Adipose tissue (tissue), 3 donors: ENCODE data around the gene RABAC1. TPM values are rescaled to one million over a fixed set of nuclear protein-coding genes. Genes with fewer than 3 reads are reported as not detected.
"Not testable (repeated sequence)": the region's sequence is repeated elsewhere in the genome, so short reads cannot be mapped to it uniquely, and the experiment has no call there.

Experiments
- H3K27ac ChIP-seq: one replicate; pipeline ENCODE4 v1.5.1; 2013; ENCODE audit warnings: low read depth, low read length
- WGBS, 3 donors: extraction: QIAGEN DNeasy Blood & Tissue Kit; methylation state at CpG; one replicate each; pipeline ENCODE4 v1.1.7; 2013; 5-methylcytosine and 5-hydroxymethylcytosine counted together
- polyA plus RNA-seq, 3 donors: library from polyadenylated mRNA; stranded (reverse); fragments of 200-250 nt; gene quantifications; one replicate each; pipeline ENCODE4 v1.2.3, GENCODE V29; 2013
- donor health status: healthy with polysubstance abuse.
- donor health status: Bipolar disorder and iron deficiency.
- donor health status: healthy.

The RABAC1 gene
- polyA plus RNA-seq, 3 donors, result 131 to 208 (median 149) TPM

- no peak overlapping the region for H3K27ac ChIP-seq
- 42 to 55% (median 49%) methylated on average over 13 of the region's 13 CpGs for WGBS, 3 donors
Observed at GRCh38 chr19:41924151-41925145, 34.7 kb downstream of the RABAC1 start.

- H3K27ac ChIP-seq, result no peak overlapping the region
- 34 to 49% (median 35%) methylated on average over 4 to 6 of the region's 6 CpGs for WGBS, 3 donors
Observed at GRCh38 chr19:41923045-41923788, 35.9 kb downstream of the RABAC1 start.

GRCh38 chr19:41922585-41922984 is 36.5 kb downstream of the RABAC1 start:
- H3K27ac ChIP-seq, result no peak overlapping the region
- WGBS, 3 donors, result 12 to 28% (median 24%) methylated on average over 12 to 18 of the region's 18 CpGs

- WGBS, 3 donors, result 15 to 32% (median 16%) methylated on average over 21 to 22 of the region's 22 CpGs
- H3K27ac ChIP-seq, result no peak overlapping the region
Observed at GRCh38 chr19:41921577-41922576, 37.2 kb downstream of the RABAC1 start.

- no peak overlapping the region for H3K27ac ChIP-seq
- 10 to 24% (median 12%) methylated on average over 23 to 26 of the region's 26 CpGs for WGBS, 3 donors
Observed at GRCh38 chr19:41920882-41921576, 38.1 kb downstream of the RABAC1 start.

- H3K27ac ChIP-seq, result no peak overlapping the region
- WGBS, 3 donors, result 85 to 91% (median 87%) methylated on average over 33 of the region's 33 CpGs
Observed at GRCh38 chr19:41919948-41920712, 39.0 kb downstream of the RABAC1 start.

- H3K27ac ChIP-seq, result no peak overlapping the region
- WGBS, 3 donors, result 84 to 94% (median 91%) methylated on average over 5 of the region's 5 CpGs
Observed at GRCh38 chr19:41918653-41919244, 40.4 kb downstream of the RABAC1 start.

- 82 to 93% (median 85%) methylated on average over 4 to 6 of the region's 6 CpGs for WGBS, 3 donors
- no peak overlapping the region for H3K27ac ChIP-seq
Observed at GRCh38 chr19:41918095-41918494, 41.0 kb downstream of the RABAC1 start.

- H3K27ac ChIP-seq, result no peak overlapping the region
- 42 to 54% (median 46%) methylated on average over 12 of the region's 12 CpGs for WGBS, 3 donors
Observed at GRCh38 chr19:41917676-41918075, 41.4 kb downstream of the RABAC1 start.

- H3K27ac ChIP-seq, result no peak overlapping the region
- WGBS, 3 donors, result 27 to 35% (median 29%) methylated on average over 21 to 27 of the region's 27 CpGs
Observed at GRCh38 chr19:41915776-41916414, 43.2 kb downstream of the RABAC1 start.

GRCh38 chr19:41915021-41915775 is 43.9 kb downstream of the RABAC1 start:
- WGBS, 3 donors, result 3 to 4% (median 3%) methylated on average over 37 to 38 of the region's 38 CpGs
- H3K27ac ChIP-seq, result no peak overlapping the region

- not testable (repeated sequence) for H3K27ac ChIP-seq
- WGBS, 3 donors, result 3 to 12% (median 9%) methylated on average over 2 to 5 of the region's 5 CpGs
Observed at GRCh38 chr19:41914424-41914834, 44.7 kb downstream of the RABAC1 start.

- 7 to 15% (median 8%) methylated on average over 20 to 21 of the region's 21 CpGs for WGBS, 3 donors
- no peak overlapping the region for H3K27ac ChIP-seq
Observed at GRCh38 chr19:41913538-41914423, 45.3 kb downstream of the RABAC1 start.

- no peak overlapping the region for H3K27ac ChIP-seq
- 2% methylated on average over 34 to 51 of the region's 51 CpGs for WGBS, 3 donors
Observed at GRCh38 chr19:41912899-41913537, 46.1 kb downstream of the RABAC1 start.
